CD4-positive, alpha-beta T cell (primary cell): ENCODE measurements around the gene EEFSEC. TPM values are rescaled to one million over a fixed set of nuclear protein-coding genes. Genes with fewer than 3 reads are reported as not detected.

Experiments
- ATAC-seq: fragments of 200-7000 bp; cut with Tn5 transposase; one replicate; pipeline ENCODE4 v1.10.0; 2022; ENCODE audit warnings: mild to moderate bottlenecking; ENCODE audit not compliant: poor library complexity
- CTCF ChIA-PET: fragments of 350-600 bp; sonication (Branson Sonifier 250); formaldehyde crosslinking; loops from one replicate; lab custom pipeline; 2021; ENCODE audit warnings: antibody characterized with exemption, inconsistent platforms; lab: Charles Lee
- POLR2A ChIA-PET: fragments of 350-600 bp; sonication (Branson Sonifier 250); formaldehyde crosslinking; loops from one replicate; lab custom pipeline; 2021; ENCODE audit warnings: antibody characterized with exemption, inconsistent platforms; lab: Charles Lee
- DNase-seq, 14 experiments: peaks; one replicate each; pipeline ENCODE4 v3.0.0-alpha.2; 2013 to 2020; ENCODE audit warnings: mixed read lengths in 2 of 14
- H3K27ac ChIP-seq, 2 donors: one replicate each; pipeline versions ENCODE4 v1.5.1 to v1.7.0; 2013; ENCODE audit warnings: low read length in 2 of 2, low read depth in 1 of 2, mild to moderate bottlenecking in 1 of 2
- H3K27me3 ChIP-seq, 2 experiments: 1 replicate in 1 of 2; 2 replicates in 1 of 2; pipeline versions ENCODE4 v1.6.1 to v1.7.0; 2013; ENCODE audit warnings: low read length in 2 of 2, control low read depth in 1 of 2, mild to moderate bottlenecking in 1 of 2, moderate library complexity in 1 of 2; ENCODE audit not compliant: insufficient read depth in 2 of 2, control insufficient read depth in 1 of 2
- H3K36me3 ChIP-seq: one replicate; pipeline ENCODE4 v1.6.1; 2013; ENCODE audit warnings: low read length, control low read depth; ENCODE audit not compliant: insufficient read depth
- H3K4me1 ChIP-seq: one replicate; pipeline ENCODE4 v1.6.1; 2013; ENCODE audit warnings: low read length, control low read depth; ENCODE audit not compliant: insufficient read depth
- H3K4me3 ChIP-seq: one replicate; pipeline ENCODE4 v1.5.1; 2013; ENCODE audit warnings: mild to moderate bottlenecking, low read length, moderate library complexity
- H3K9me3 ChIP-seq, 2 experiments: 1 replicate in 1 of 2; 2 replicates in 1 of 2; pipeline versions ENCODE4 v1.6.1 to v1.7.0; 2013; ENCODE audit warnings: low read length in 2 of 2, mild to moderate bottlenecking in 2 of 2, control low read depth in 1 of 2, moderate library complexity in 1 of 2; ENCODE audit not compliant: control insufficient read depth in 1 of 2, insufficient read depth in 1 of 2
- H3K27ac Mint-ChIP-seq: one replicate; pipeline ENCODE4 v1.8.0; 2020; ENCODE audit warnings: mixed read lengths
- H3K27me3 Mint-ChIP-seq: one replicate; pipeline ENCODE4 v1.8.0; 2021; ENCODE audit warnings: mixed read lengths
- H3K36me3 Mint-ChIP-seq: one replicate; pipeline ENCODE4 v1.8.0; 2021; ENCODE audit warnings: low read depth, mixed read lengths
- H3K4me1 Mint-ChIP-seq: one replicate; pipeline ENCODE4 v1.8.0; 2021; ENCODE audit warnings: low read depth, mixed read lengths
- H3K4me3 Mint-ChIP-seq: one replicate; pipeline ENCODE4 v1.8.0; 2020; ENCODE audit warnings: mild to moderate bottlenecking, mixed read lengths
- H3K9me3 Mint-ChIP-seq: one replicate; pipeline ENCODE4 v1.8.0; 2020; ENCODE audit warnings: mixed read lengths
- intact Hi-C, 2 experiments: fragments of 100-400 bp; cut with DNase I in 1 of 2; cut with micrococcal nuclease in 1 of 2; formaldehyde crosslinking; loops; one replicate each; pipeline versions ENCODE4 v1.15.1 to v1.9.0; 2023 to 2025; cut with DNase I, micrococcal nuclease
- total RNA-seq, 174 experiments: library from RNA in 2 of 174; stranded (reverse) in 2 of 174; gene quantifications; one replicate each; pipeline ENCODE4 v1.2.3 and lab custom pipeline; 2021 to 2026
- TF ChIP-seq, protein P1 (sequence below): fragments of 200-600 bp; IDR thresholded peaks from one replicate; pipeline ENCODE4 v1.8.0; 2022; ENCODE audit warnings: antibody characterized with exemption, mild to moderate bottlenecking

The EEFSEC gene
- total RNA-seq, 2 experiments from 2014 or later, result 13.1 to 13.9 TPM

DNA sequence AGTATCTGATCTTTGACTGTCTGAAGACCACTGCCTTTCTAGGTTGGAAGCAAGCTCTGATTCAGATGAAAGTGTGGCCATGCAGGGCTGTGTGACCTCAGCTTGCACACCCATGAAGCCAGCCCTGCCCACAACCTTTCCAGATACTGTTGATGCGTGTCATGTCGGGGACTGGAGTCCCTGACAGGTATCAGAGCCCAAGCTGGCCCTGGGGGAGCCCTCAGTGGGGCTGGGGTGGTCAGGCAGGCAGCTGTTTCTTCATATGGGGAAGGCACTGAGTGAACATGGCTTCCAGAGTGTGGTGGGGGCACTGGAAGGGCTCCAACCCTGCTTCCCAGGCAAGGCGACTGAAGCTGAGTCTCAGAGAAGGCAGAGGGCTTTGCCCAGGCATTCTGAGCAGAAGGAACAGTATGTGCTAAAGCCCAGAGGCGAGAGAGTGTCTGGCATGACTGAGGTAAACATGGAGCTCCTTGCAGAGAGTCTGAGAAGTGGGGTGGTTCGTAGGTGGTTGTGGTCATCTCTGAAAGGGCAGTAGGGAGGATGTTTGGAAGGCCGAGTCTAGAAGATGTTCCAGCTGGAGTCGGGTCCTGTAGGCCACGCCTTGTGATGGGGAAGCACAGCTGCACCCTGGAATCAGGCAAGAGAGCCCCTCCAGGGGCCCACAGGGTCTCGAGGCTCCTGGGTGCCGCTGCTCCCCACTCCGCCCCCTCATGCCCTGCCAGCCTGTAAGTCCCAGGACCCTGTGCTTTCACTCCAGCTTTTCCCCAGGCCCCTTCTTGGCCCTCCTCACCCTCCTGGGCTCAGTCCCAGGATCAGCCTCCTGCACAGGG, 122.2 kb downstream of the EEFSEC start:
- TF ChIP-seq, protein P1, sequence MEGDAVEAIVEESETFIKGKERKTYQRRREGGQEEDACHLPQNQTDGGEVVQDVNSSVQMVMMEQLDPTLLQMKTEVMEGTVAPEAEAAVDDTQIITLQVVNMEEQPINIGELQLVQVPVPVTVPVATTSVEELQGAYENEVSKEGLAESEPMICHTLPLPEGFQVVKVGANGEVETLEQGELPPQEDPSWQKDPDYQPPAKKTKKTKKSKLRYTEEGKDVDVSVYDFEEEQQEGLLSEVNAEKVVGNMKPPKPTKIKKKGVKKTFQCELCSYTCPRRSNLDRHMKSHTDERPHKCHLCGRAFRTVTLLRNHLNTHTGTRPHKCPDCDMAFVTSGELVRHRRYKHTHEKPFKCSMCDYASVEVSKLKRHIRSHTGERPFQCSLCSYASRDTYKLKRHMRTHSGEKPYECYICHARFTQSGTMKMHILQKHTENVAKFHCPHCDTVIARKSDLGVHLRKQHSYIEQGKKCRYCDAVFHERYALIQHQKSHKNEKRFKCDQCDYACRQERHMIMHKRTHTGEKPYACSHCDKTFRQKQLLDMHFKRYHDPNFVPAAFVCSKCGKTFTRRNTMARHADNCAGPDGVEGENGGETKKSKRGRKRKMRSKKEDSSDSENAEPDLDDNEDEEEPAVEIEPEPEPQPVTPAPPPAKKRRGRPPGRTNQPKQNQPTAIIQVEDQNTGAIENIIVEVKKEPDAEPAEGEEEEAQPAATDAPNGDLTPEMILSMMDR, result no peak
- Mint-ChIP-seq H3K9me3 (no peaks in the 10 kb centered on the region), H3K27ac (no peak overlapping the region), H3K27me3 (no peaks in the 10 kb centered on the region), H3K4me3 (no peak overlapping the region), H3K36me3 (peaks cover 22% of the 10 kb centered on the region), H3K4me1 (peaks cover 5% of the 10 kb centered on the region)
- intact Hi-C loops, result loop anchor here in 1 of 2 experiments (1.0 kb wide), 1 partner anchor 16 kb away; no protein-coding TSS in a partner anchor
- no peaks in the 10 kb centered on the region for H3K27me3 ChIP-seq
- peaks cover 11% of the 10 kb centered on the region for H3K36me3 ChIP-seq
- no peaks in the 10 kb centered on the region for H3K4me1 ChIP-seq
- no peak overlapping the region for H3K4me3 ChIP-seq
- no peaks in the 10 kb centered on the region for H3K9me3 ChIP-seq
- POLR2A ChIA-PET, result no interaction called here
- no peak overlapping the region for H3K27ac ChIP-seq
- CTCF ChIA-PET, result no interaction called here
- ATAC-seq (no peak), DNase-seq (no peak)

DNA sequence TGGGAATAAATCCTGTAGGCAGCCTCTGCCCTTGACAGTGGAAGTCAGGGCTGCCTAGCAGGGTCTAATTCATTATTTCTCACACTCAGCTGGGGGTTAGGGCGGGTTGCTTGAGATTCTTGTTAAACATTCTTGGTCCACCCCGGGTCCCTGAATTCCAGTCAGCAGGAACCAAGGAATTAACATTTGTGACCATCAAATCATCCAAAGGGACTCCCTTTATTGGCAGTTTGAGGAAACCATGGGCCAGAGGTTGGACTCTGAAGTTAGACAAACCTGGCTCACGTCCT, 122.8 kb downstream of the EEFSEC start:
- Histone ChIP-seq H3K4me1 (no peaks in the 10 kb centered on the region), H3K4me3 (no peak overlapping the region), H3K27ac (no peak overlapping the region), H3K9me3 (no peaks in the 10 kb centered on the region), H3K27me3 (no peaks in the 10 kb centered on the region), H3K36me3 (peaks cover 11% of the 10 kb centered on the region)
- Mint-ChIP-seq H3K27me3 (no peaks in the 10 kb centered on the region), H3K4me1 (peaks cover 5% of the 10 kb centered on the region), H3K4me3 (no peak overlapping the region), H3K27ac (no peak overlapping the region), H3K36me3 (peaks cover 17% of the 10 kb centered on the region), H3K9me3 (no peaks in the 10 kb centered on the region)
- DNase-seq (no peak), ATAC-seq (no peak)
- intact Hi-C loops, result no loop called here
- TF ChIP-seq, protein P1, result no peak
- CTCF ChIA-PET, result no interaction called here
- POLR2A ChIA-PET, result no interaction called here

DNA sequence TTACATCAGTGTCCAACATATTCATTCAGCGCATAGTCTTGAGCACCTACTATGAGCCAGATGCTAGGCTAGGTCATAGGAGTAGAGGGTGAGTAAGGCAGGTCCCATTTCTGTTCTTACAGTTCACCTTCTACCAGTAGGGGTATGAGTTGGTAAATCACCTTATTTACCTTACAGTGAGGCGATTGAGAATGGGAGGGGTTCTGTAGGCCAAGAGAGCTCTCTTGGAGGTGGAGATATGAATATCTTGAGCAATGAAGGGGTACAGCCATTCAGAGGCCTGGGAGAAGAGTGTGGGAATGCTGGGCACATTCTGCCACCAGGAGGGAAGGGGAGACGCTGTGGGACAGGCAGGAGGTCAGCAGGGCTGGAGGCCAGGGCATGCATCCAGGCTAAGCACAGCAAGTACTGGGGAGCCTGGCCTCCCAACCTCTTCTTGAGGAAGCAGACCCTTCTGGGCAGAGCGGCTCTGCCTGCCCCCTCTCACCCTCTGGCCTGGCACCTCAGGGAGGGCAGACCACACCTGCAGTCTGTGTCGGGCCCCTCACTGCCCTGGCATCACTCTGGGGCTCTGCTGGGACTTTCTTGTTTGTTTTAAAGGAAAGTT, 123.4 kb downstream of the EEFSEC start:
- no peaks in the 10 kb centered on the region for H3K27me3 Mint-ChIP-seq
- Histone ChIP-seq H3K4me3 (no peak overlapping the region), H3K36me3 (peaks cover 9% of the 10 kb centered on the region), H3K27ac (no peak overlapping the region), H3K9me3 (no peaks in the 10 kb centered on the region), H3K27me3 (no peaks in the 10 kb centered on the region), H3K4me1 (no peaks in the 10 kb centered on the region)
- DNase-seq (no peak), ATAC-seq (no peak)
- ChIA-PET POLR2A (no interaction called here), CTCF (no interaction called here)
- TF ChIP-seq, protein P1, result no peak
- H3K9me3 Mint-ChIP-seq, result no peaks in the 10 kb centered on the region
- H3K4me1 Mint-ChIP-seq, result peaks cover 5% of the 10 kb centered on the region
- H3K27ac Mint-ChIP-seq, result no peak overlapping the region
- intact Hi-C loops, result no loop called here
- peaks cover 11% of the 10 kb centered on the region for H3K36me3 Mint-ChIP-seq
- no peak overlapping the region for H3K4me3 Mint-ChIP-seq
